Measurements from ENCODE around the gene CCT3.
A peak's percentile ranks its signal among the peaks of the same experiment; 100 is the strongest.

The CCT3 gene

GRCh38 chr1:156276532-156276931 is 61.6 kb downstream of the CCT3 start:
- no peak for DNase-seq

GRCh38 chr1:156270314-156270713 is 67.8 kb downstream of the CCT3 start:
- DNase-seq = no peak

- no peak for DNase-seq
These were observed 69.8 kb downstream of the CCT3 start for GRCh38 chr1:156268336-156268735.

GRCh38 chr1:156266051-156266450 is 72.0 kb downstream of the CCT3 start:
- DNase-seq = no peak

GRCh38 chr1:156263288-156263655 is 74.8 kb downstream of the CCT3 start:
- DNase-seq = no peak

GRCh38 chr1:156262461-156263287 is 75.4 kb downstream of the CCT3 start:
- DNase-seq = peak; percentile 78

GRCh38 chr1:156260896-156261295 is 77.2 kb downstream of the CCT3 start:
- DNase-seq = no peak

GRCh38 chr1:156259805-156260204 is 78.3 kb downstream of the CCT3 start:
- no peak for DNase-seq
